NAMALWA (cell line): ENCODE results near the gene MUS81.

Experiments
- DNase-seq: peaks from one replicate; pipeline ENCODE4 v3.0.0-alpha.2; 2015; ENCODE audit warnings: low spot score

Gene MUS81

GRCh38 chr11:65873318-65874156 is 13.3 kb downstream of the MUS81 start:
- peak; percentile 93 for DNase-seq

DNA sequence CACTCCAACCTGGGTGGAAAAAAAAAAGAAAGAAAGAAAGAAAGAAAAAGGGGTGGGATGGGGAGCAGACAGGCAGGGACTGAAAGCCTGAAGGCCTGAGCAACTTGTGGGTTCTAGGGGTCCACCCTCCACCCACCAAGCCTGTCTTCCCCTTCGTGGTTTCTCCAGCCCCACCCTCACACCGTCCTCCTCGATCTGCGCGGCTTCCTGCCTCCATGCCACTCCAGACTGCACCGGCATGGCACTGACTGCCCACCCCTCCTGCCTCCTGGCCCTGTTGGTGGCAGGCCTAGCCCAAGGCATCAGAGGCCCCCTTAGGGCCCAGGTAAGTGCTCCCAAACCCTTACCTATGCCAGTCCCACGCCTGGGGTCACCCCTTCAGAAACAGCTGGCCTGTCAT is 19.4 kb downstream of the MUS81 start, which contains the start of gene CTSW:
Gene CTSW, plus strand, starts transcription at position 221 of the 400 bp plus-strand sequence. Its CDS starts 18 bp downstream, at position 239.
- no peak for DNase-seq

DNA sequence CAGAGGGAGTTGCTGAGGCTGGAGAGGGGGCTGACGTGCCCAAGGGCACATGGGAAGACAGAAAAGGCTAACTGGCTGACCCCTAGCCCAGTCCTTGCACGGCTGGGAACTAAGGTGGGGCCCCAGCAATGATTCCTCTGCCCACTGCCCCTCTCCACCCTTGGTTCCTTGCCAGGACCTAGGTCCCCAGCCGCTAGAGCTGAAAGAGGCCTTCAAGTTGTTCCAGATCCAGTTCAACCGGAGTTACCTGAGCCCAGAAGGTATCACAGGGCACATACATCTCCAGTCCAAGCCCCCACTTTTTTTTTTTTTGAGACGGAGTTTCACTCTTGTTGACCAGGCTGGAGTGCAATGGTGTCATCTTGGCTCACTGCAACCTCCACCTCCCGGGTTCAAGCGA is 19.8 kb downstream of the MUS81 start:
- no peak for DNase-seq

- DNase-seq: no peak
Observed at GRCh38 chr11:65880844-65881421, 20.7 kb downstream of the MUS81 start.

DNA sequence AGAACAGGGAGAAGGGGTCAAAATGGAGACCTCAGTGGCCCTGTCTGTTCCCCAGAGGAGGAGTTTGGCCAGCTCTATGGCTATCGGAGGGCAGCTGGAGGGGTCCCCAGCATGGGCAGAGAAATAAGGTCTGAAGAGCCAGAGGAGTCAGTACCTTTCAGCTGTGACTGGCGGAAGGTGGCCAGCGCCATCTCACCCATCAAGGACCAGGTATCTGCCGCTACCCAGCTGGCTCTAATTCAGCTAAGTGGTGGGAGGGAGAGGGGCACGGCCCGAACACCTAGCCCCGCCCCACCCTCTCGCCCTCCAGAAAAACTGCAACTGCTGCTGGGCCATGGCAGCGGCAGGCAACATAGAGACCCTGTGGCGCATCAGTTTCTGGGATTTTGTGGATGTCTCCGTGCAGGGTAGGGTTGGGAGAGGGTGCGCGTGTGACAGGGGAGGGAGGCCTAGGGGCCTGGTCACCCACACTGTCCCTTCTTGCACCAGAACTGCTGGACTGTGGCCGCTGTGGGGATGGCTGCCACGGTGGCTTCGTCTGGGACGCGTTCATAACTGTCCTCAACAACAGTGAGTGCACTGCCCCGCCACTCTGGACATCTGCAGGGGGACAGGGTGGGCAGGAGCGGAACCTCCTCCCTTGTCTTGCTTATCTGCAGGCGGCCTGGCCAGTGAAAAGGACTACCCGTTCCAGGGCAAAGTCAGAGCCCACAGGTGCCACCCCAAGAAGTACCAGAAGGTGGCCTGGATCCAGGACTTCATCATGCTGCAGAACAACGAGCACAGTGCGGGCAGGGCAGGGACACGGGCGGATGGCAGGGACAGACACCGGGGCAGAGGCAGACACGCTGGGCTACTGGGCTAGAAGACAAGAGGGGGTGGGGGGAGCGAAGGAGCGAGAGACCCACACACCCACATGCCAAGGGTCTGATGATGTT is 22.2 kb downstream of the MUS81 start:
- DNase-seq: no peak

- no peak for DNase-seq
Observed at GRCh38 chr11:65883058-65883761, 23.0 kb downstream of the MUS81 start.

DNA sequence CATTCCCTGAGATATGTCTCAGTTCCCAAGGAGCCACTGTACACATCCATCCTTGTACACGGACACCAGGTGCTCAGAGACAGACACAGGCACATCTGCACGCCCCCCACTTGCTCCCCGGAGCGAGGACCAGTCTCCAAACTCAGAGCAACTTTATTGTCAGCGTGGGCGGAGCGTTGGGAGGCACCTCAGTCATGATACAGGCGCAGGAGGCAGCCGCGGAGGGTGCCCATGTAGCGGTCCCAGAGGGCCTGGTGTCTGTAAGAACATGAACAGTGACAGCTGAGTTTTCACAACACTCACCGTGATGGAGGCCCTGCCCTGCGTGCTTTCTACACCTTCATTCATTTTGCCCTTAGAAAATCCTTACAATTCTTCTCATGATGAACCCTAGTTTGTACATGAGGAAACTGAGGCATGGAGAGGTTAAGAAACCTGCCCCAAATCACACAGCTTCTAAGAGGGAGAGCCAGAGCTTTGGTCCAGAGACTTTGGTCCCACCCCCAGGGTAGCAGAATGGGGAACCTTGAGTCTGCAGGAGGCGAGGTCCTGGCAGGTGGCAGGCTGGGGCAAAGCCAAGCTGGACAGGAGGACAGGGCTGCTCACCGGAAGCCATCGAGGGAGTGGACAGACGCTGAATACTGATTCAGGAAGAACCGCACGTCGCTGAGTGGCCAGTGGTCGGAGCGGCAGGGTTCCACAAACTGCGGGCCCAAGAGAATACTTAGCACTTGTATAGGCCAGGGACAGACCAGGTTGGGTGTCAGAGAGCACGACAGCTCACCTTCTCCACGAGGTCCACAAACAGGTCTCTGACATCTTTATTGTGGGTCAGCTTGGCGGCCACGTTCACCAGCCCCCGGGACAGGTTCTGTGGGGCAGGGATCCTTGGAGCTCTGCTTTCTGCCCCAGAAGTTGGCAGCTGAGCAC is 23.8 kb downstream of the MUS81 start:
- no peak for DNase-seq

- peak; percentile 88 for DNase-seq
Observed at GRCh38 chr11:65884716-65885092, 24.5 kb downstream of the MUS81 start.

DNA sequence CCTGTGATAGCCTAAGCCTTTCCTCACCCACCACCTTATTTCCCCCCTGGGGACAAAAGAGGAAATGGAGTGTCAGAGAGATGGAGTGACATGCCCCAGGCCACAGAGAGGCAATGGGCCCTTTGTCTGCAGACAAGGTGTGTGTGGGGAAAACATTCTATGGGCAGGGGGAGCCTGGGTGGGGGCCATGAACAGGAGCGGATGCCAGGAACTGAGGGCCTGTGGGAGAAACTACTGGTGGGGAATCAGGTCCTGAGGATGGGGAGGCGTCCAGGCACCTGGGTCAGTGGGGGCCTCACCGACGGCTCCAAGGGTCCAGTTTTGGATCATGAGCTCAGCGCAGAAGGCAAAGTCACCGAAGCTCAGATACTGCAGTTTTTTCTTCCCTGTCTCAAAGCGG is 25.0 kb downstream of the MUS81 start:
- DNase-seq: no peak

GRCh38 chr11:65885808-65886536 is 25.7 kb downstream of the MUS81 start:
- no peak for DNase-seq

- DNase-seq: no peak
Observed at GRCh38 chr11:65886826-65887722, 26.8 kb downstream of the MUS81 start.

DNA sequence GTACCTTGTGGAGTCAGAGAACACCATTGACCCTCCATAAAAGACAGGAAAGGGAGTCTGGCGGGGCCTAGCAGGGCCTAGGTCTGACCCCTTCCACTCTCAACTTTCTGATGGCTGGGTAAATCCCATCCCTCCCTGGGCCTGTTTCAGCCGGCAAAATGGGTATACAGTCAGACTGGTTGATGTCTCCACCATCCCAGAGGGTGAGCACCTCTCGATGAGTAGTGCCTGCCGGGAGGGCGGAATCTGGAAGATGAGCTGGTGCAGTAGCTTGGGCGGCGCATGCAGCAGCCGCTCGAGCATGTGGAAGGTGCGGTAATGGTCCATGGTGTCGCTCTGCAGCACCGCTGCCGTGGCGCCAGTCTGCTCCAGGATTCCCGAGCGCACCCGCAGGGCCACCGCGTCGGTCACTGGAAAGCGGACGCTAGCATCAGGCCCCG is 27.5 kb downstream of the MUS81 start:
- peak; percentile 44 for DNase-seq

GRCh38 chr11:65888163-65888814 is 28.1 kb downstream of the MUS81 start, which contains the start of gene FIBP:
Gene FIBP (minus strand): TSS chr11:65888471. CDS start chr11:65888418, 53 bp downstream.
- DNase-seq: peak; percentile 96

- peak; percentile 97 for DNase-seq
Observed at GRCh38 chr11:65890324-65891218, 30.3 kb downstream of the MUS81 start, which contains the start of gene CCDC85B. Gene CCDC85B (plus strand): TSS chr11:65890673. CDS start chr11:65890784, 111 bp downstream.

DNA sequence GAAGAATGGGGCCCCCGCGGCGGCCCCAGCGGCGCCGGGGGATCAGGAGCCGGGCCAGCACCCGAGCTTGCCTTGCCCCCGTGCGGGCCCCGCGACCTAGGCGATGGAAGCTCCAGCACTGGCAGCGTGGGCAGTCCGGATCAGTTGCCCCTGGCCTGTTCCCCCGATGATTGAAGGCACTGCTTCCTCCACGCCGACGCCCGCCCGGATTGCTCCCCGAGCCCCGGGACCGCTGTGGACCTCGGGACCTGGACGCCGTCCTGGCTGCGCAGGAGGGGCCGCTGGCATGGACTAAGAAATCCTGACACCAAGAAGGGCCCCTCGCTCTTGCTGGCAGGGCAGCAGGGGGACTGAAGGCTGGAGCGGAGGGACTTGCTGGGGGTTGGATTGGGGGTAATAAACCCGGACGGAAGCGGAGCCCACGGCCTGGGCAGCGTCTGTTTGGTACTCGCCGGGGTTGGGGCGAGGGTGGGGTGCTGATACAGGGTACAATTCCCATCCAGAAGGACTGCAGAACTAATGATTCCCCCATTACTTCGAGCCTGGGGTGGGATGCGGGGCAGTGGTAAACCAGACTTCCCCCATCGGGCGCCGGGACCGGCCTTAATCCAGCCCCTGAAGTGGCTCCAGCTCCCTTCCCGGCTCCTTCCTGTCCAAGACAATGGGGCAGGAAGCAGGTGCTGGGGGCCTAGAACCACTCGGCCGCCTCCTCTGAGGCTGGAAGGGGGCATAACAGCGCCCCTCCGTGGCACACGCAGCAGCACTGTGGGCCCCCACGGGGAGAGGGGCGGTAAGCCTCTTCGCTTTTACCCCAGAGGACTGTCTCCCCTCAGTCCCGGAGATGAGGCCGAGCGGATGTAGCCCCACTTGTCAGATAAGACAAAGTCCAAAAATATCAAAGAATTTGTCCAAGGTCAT is 31.2 kb downstream of the MUS81 start:
- DNase-seq: peak; percentile 69

- peak; percentile 38 for DNase-seq
Observed at GRCh38 chr11:65892137-65892540, 31.9 kb downstream of the MUS81 start.
